Fibroblast of mammary gland (primary cell): ENCODE measurements around the gene OTOG.

Experiments
- DNase-seq: peaks from one replicate; pipeline ENCODE4 v3.0.0-alpha.2; 2010; ENCODE audit warnings: low read depth
- H3K4me3 ChIP-seq: 2 replicates; pipeline ENCODE4 v1.5.1; 2011; ENCODE audit warnings: low read depth, mild to moderate bottlenecking, low read length, moderate library complexity; ENCODE audit not compliant: control insufficient read depth
- TF ChIP-seq, protein P1 (sequence below): conservative IDR thresholded peaks from 2 replicates; pipeline ENCODE4 v1.5.1; 2011; ENCODE audit warnings: low read depth, low read length, inconsistent platforms; ENCODE audit not compliant: control insufficient read depth, insufficient read depth

The OTOG gene

DNA sequence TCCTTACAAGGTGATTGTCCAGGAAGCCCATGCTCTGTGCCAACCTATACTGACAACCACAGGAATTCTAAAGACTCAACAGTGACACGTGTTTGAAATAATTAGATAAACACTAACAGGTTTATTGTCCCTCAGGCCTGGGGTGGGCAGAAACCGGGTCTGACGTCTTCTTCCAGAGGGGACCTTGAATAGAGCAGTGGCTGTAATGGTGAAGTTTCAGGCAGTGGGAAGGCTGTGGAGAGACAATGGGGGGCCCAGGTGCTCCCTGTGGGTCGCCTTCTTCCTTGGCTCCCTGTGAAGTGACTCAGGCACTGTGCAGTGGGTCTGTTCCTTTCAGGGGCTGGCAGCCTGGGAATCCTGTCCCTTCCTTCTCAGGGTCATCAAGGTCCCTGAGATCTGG lies 54.6 kb downstream of the OTOG start:
- TF ChIP-seq, protein P1, sequence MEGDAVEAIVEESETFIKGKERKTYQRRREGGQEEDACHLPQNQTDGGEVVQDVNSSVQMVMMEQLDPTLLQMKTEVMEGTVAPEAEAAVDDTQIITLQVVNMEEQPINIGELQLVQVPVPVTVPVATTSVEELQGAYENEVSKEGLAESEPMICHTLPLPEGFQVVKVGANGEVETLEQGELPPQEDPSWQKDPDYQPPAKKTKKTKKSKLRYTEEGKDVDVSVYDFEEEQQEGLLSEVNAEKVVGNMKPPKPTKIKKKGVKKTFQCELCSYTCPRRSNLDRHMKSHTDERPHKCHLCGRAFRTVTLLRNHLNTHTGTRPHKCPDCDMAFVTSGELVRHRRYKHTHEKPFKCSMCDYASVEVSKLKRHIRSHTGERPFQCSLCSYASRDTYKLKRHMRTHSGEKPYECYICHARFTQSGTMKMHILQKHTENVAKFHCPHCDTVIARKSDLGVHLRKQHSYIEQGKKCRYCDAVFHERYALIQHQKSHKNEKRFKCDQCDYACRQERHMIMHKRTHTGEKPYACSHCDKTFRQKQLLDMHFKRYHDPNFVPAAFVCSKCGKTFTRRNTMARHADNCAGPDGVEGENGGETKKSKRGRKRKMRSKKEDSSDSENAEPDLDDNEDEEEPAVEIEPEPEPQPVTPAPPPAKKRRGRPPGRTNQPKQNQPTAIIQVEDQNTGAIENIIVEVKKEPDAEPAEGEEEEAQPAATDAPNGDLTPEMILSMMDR, result no peak
- no peak for DNase-seq
- no peak overlapping the region for H3K4me3 ChIP-seq

GRCh38 chr11:17602105-17603001 lies 55.3 kb downstream of the OTOG start:
- no peak for DNase-seq
- no peak overlapping the region for H3K4me3 ChIP-seq

GRCh38 chr11:17603056-17603825 lies 56.2 kb downstream of the OTOG start:
- no peak overlapping the region for H3K4me3 ChIP-seq
- DNase-seq, result no peak
- TF ChIP-seq, protein P1, result no peak

More at GRCh38 chr11:17602105-17603001, 55.3 kb downstream of the OTOG start:
- TF ChIP-seq, protein P1, result no peak

- TF ChIP-seq, protein P1, result no peak
- no peak for DNase-seq
Observed at GRCh38 chr11:17604201-17604914, 57.3 kb downstream of the OTOG start.

DNA sequence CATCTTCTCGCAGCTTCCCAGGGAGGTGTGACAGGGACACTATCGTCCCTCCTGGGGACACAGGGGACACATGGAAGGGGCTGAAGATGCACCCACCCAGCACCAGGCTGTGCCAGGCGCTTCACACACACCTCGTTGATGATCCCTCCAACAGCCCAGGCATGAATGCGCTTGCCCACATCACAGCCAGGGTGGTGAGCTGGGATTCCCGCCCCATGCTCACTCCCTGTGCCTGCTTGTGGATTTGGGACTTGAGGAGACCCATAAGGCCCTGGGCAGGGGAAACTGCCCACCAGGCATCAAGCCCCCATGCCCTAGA lies 57.8 kb downstream of the OTOG start:
- no peak overlapping the region for H3K4me3 ChIP-seq
- TF ChIP-seq, protein P1, result no peak
- DNase-seq, result no peak

More at GRCh38 chr11:17604201-17604914, 57.3 kb downstream of the OTOG start:
- no peak overlapping the region for H3K4me3 ChIP-seq

- TF ChIP-seq, protein P1, result no peak
- H3K4me3 ChIP-seq, result no peak overlapping the region
- no peak for DNase-seq
Observed at GRCh38 chr11:17605651-17606122, 58.6 kb downstream of the OTOG start.
